Progenitor cell of endocrine pancreas (in vitro differentiated cells): ENCODE results near the gene BNC2. TPM values are rescaled to one million over a fixed set of nuclear protein-coding genes. Genes with fewer than 3 reads are reported as not detected.

Experiments
- DNase-seq: peaks from one replicate; pipeline ENCODE4 v3.0.0; 2021; ENCODE audit warnings: low spot score; ENCODE audit not compliant: unreplicated experiment
- H3K27ac Mint-ChIP-seq: 2 replicates; pipeline ENCODE4 v1.8.0; 2021; ENCODE audit warnings: mild to moderate bottlenecking, moderate library complexity, mixed read lengths
- H3K27me3 Mint-ChIP-seq: 2 replicates; pipeline ENCODE4 v1.8.0; 2021; ENCODE audit warnings: mixed read lengths
- H3K36me3 Mint-ChIP-seq: 2 replicates; pipeline ENCODE4 v1.8.0; 2022; ENCODE audit warnings: mixed read lengths; ENCODE audit not compliant: insufficient read depth
- H3K4me1 Mint-ChIP-seq: 2 replicates; pipeline ENCODE4 v1.8.0; 2021; ENCODE audit warnings: low read depth, mixed read lengths
- H3K4me3 Mint-ChIP-seq: 2 replicates; pipeline ENCODE4 v1.8.0; 2021; ENCODE audit warnings: low read depth, mild to moderate bottlenecking, moderate library complexity, mixed read lengths
- H3K9me3 Mint-ChIP-seq: 2 replicates; pipeline ENCODE4 v1.8.0; 2021; ENCODE audit warnings: low read depth, mixed read lengths
- total RNA-seq: library from RNA; stranded (reverse); gene quantifications from 2 replicates; pipeline ENCODE4 v1.2.1, GENCODE V29; 2021
- TF ChIP-seq, protein P1 (sequence below): fragments of 200-600 bp; sonication (generic); IDR thresholded peaks from one replicate; pipeline ENCODE4 v1.5.0; 2021; ENCODE audit warnings: antibody characterized with exemption, mild to moderate bottlenecking; ENCODE audit not compliant: unreplicated experiment

Gene BNC2
- total RNA-seq, 1 donor from 2014 or later: 1.0 TPM

DNA sequence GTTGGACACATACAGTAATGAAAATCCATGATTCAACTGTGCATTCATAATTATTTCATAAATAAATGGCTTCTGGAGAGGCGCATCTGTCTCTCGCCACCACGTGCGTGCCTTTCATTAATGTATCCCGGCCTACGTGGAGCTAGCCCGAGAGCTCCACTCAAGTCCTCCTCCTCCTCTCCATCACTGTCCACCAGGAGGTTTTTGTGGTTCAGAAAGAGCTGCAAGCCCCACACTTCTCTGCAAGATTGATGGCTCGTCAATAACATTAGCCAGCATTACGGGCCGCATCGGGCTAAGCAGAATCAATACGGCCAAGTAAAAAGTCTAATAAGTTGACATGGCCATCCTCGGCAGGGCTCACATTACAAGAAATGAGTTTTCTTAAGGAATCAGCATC, 499.8 kb downstream of the BNC2 start:
- Mint-ChIP-seq H3K4me3 (no peak overlapping the region), H3K27ac (no peak overlapping the region), H3K4me1 (peaks cover 6% of the 10 kb centered on the region), H3K27me3 (peaks cover 30% of the 10 kb centered on the region), H3K9me3 (peaks cover 9% of the 10 kb centered on the region), H3K36me3 (no peaks in the 10 kb centered on the region)
- TF ChIP-seq, protein P1, sequence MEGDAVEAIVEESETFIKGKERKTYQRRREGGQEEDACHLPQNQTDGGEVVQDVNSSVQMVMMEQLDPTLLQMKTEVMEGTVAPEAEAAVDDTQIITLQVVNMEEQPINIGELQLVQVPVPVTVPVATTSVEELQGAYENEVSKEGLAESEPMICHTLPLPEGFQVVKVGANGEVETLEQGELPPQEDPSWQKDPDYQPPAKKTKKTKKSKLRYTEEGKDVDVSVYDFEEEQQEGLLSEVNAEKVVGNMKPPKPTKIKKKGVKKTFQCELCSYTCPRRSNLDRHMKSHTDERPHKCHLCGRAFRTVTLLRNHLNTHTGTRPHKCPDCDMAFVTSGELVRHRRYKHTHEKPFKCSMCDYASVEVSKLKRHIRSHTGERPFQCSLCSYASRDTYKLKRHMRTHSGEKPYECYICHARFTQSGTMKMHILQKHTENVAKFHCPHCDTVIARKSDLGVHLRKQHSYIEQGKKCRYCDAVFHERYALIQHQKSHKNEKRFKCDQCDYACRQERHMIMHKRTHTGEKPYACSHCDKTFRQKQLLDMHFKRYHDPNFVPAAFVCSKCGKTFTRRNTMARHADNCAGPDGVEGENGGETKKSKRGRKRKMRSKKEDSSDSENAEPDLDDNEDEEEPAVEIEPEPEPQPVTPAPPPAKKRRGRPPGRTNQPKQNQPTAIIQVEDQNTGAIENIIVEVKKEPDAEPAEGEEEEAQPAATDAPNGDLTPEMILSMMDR: no peak
- DNase-seq: no peak

DNA sequence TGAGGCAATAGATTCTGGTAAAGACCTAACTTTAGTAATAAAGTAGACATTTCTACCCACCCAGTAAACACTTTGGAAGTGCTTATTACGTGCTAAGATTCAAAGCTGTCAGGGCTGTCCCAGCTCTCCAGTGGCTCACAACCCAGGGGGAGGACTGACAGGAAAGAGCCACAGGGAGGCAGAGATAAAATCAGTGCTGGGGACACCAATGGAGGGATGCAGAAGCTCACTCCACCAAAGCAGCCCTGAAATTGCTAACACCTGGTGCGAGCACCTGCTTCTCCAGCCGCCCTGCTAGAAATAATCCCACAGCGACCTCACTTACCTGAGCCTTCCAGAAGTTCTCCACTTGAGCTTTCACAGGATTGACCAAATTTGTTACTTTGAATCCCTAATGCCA, 501.0 kb downstream of the BNC2 start:
- Mint-ChIP-seq H3K36me3 (no peaks in the 10 kb centered on the region), H3K4me3 (no peak overlapping the region), H3K4me1 (peaks cover 4% of the 10 kb centered on the region), H3K27me3 (peaks cover 30% of the 10 kb centered on the region), H3K27ac (no peak overlapping the region), H3K9me3 (peaks cover 5% of the 10 kb centered on the region)
- TF ChIP-seq, protein P1: no peak
- DNase-seq: no peak

DNA sequence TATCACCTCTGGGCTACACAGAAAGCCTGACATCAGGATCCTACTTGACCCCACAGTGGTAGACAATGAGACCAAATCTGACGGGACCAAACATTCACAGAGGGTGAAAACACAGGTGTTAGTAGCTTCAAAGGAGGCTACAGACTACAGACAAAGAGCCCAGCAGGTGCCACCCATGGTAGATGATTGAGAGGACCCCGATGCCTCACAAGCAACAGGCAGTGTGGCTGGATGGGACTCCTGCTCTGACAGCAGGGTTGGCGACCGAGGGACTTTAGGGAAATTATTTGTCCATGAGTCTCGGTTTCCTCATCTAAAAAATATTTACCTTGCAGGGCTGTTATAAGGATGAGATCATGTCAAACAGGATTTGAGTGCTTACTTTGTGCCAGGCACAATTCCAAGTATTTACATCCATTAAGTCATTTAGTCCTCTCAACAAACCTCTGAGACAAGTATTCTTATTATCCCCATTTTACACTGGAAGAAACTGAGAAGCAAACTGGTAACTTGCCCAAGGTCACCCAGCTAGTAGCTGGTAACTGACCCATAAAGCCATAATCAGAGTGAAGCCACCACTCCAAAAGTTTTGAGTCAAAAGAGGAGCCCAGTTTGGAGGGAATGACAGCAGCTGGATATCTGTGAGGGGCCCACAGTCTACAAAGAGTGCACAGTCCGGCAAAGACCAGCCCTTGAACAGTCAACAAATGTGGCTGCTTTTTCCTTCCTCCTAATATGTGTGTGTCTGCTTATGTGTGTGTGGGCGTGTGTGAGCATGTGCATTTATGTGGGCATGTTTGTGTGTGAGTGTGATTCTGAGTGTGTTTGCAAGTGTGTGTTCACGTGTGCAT, 502.0 kb downstream of the BNC2 start:
- Mint-ChIP-seq H3K27me3 (peaks cover 28% of the 10 kb centered on the region), H3K9me3 (peaks cover 5% of the 10 kb centered on the region), H3K4me3 (no peak overlapping the region), H3K27ac (no peak overlapping the region), H3K36me3 (no peaks in the 10 kb centered on the region), H3K4me1 (peaks cover 4% of the 10 kb centered on the region)
- TF ChIP-seq, protein P1: no peak
- no peak for DNase-seq

DNA sequence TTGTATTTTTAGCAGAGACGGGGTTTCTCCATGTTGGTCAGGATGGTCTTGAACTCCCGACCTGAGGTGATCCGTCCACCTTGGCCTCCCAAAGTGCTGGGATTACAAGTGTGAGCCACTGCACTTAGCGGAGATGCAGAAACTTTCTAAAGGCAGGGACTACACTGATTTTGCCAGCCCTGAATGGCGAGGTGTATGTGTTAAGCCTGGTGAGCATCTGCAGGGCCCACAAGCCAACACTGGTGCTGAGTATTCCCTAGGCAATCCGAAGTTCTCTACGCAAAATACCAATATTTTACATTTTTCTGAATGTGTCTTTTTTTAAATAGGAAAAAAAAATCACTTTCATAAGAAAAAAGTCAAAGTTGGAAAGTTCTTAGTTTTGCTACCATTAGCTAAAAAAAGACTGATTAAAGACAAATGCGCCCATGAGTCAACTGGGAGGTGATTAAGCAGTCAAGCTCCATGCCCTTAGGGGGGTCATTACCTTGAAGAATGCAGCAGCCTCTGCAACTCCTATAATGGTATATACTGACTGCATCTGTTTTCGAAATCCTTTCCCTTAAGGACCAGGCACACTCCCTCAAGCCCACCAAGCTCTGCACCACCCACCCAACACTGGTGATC, 502.8 kb downstream of the BNC2 start:
- peaks cover 4% of the 10 kb centered on the region for H3K4me1 Mint-ChIP-seq

DNA sequence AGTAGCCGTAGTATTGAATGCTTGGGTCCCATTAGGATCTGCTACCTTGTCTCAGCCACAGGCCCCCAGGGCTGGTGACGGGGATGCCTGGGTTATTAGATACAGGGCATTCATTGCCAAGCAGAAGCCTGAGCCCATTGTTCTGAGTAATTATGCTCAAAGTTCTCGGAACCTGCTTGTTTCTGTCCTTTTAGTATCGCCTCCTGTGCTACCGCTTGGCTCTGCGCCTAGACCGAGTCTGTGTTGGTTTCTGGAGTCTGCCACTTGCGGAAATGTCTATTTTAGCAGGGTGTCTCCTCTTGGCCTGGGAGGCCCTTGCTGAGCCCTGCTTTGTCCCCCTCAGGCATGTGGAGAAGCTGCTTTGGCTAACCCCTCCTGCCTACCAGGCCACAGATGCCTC, 506.1 kb downstream of the BNC2 start:
- Mint-ChIP-seq H3K4me3 (no peak overlapping the region), H3K4me1 (no peaks in the 10 kb centered on the region), H3K36me3 (no peaks in the 10 kb centered on the region), H3K27ac (no peak overlapping the region), H3K9me3 (peaks cover 6% of the 10 kb centered on the region), H3K27me3 (peaks cover 13% of the 10 kb centered on the region)
- DNase-seq: no peak
- TF ChIP-seq, protein P1: no peak

More for the DNA sequence above, 502.8 kb downstream of the BNC2 start:
- no peak for DNase-seq
- peaks cover 23% of the 10 kb centered on the region for H3K27me3 Mint-ChIP-seq
- no peak overlapping the region for H3K27ac Mint-ChIP-seq
- H3K9me3 Mint-ChIP-seq: peaks cover 5% of the 10 kb centered on the region
- no peak overlapping the region for H3K4me3 Mint-ChIP-seq
- no peaks in the 10 kb centered on the region for H3K36me3 Mint-ChIP-seq
- TF ChIP-seq, protein P1: no peak
